GM21717 (cell line): ENCODE results near the gene CALR.
"Not testable (repeated sequence)": the region's sequence is repeated elsewhere in the genome, so short reads cannot be mapped to it uniquely, and the experiment has no call there.

Source experiments
- ATAC-seq: cut with Tn5 transposase; IDR thresholded peaks from one replicate; pipeline ENCODE4 v1.9.1; 2021; ENCODE audit warnings: mild to moderate bottlenecking, moderate library complexity; ENCODE audit not compliant: unreplicated experiment

CALR gene

GRCh38 chr19:12976109-12976508 is 37.7 kb downstream of the CALR start:
- ATAC-seq = not testable (repeated sequence)

GRCh38 chr19:12979974-12980373 is 41.6 kb downstream of the CALR start:
- no peak for ATAC-seq

GRCh38 chr19:12982648-12983047 is 44.2 kb downstream of the CALR start:
- no peak for ATAC-seq

GRCh38 chr19:12983091-12983490 is 44.7 kb downstream of the CALR start:
- no peak for ATAC-seq

GRCh38 chr19:12983542-12984142 is 45.2 kb downstream of the CALR start:
- ATAC-seq = no peak

- ATAC-seq = no peak
These were observed 45.8 kb downstream of the CALR start for GRCh38 chr19:12984143-12984627.

GRCh38 chr19:12984683-12985048 is 46.3 kb downstream of the CALR start:
- ATAC-seq = no peak

- ATAC-seq = no peak
These were observed 46.8 kb downstream of the CALR start for GRCh38 chr19:12985049-12985776.

- no peak for ATAC-seq
These were observed 48.3 kb downstream of the CALR start for GRCh38 chr19:12986726-12987125.

- ATAC-seq = no peak
These were observed 48.8 kb downstream of the CALR start for GRCh38 chr19:12987190-12987589.

GRCh38 chr19:12987781-12988180 is 49.4 kb downstream of the CALR start:
- ATAC-seq = no peak

- no peak for ATAC-seq
These were observed 52.0 kb downstream of the CALR start for GRCh38 chr19:12990431-12990830.

- no peak for ATAC-seq
These were observed 52.4 kb downstream of the CALR start for GRCh38 chr19:12990853-12991252.

GRCh38 chr19:12991296-12991695 is 52.9 kb downstream of the CALR start:
- ATAC-seq = no peak

- ATAC-seq = no peak
These were observed 54.3 kb downstream of the CALR start for GRCh38 chr19:12992729-12993128.

- no peak for ATAC-seq
These were observed 55.2 kb downstream of the CALR start for GRCh38 chr19:12993562-12993961.
